ENCODE measurements around the gene SLC16A9.
A peak's percentile ranks its signal among the peaks of the same experiment; 100 is the strongest.

The SLC16A9 gene

DNA sequence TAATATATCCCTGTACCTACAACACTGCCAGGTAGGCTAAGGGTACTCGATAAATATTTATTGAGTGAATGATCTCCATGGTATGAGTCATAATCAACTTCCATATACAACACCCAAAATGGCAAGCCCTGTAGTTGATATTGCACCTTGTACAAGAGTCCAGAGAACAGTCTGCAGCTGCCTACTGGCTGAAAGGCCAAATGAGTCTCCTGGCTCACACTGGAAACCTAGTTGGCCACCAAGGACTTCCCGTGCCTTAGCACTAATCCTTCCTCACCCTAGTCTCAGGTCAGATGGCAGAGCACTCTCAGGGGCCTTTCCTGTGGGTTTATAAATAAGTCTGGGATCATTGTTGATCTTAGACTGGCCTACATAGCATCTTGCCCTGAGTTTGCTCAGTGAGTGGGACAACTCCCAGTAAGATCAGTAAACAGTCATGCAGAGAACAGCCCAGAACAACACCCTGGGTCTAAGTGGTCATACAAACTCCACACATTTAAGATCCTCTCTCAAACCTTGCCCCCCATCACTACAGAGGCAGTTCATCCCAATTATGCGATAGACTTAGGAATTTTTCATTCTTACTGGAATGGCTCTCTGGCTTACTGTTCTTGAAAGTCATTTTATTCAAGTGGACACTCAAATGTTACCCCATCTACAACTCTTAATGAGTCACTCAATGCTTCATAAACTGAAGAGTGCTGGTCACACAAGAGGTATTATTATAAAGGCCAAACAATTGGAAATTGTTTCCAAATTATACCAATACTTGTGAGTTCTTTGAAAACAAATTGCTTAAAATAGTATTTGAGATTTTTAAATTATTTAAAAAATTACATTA lies 14.7 kb upstream of the SLC16A9 start:
- DNase-seq = no peak
- in situ Hi-C loops (cut with HindIII; ENCODE audit: low pct_ligation_motif_present, low pct_unique_long_range_greater_than_20kb, low sequenced_read_pairs) = no loop called here

DNA sequence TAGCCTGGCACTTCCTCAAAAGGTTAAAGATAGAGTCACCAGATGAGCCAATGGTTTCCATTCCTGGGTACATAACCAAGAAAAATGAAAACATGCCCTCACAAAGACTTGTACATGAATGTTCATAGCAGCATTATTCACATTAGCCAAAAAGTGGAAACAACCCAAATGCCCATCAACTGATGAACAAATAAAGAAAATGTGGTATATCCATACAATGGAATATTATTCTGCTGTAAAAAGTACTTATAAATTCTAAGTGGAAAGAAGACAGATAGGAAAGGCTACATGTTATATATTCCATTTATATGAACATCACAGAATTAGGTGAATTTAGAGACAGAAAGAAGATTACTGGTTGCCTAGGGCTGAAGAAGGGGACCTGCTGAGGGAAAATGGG lies 10.7 kb upstream of the SLC16A9 start:
- no peak for DNase-seq
- in situ Hi-C loops (cut with HindIII; ENCODE audit: low pct_ligation_motif_present, low pct_unique_long_range_greater_than_20kb, low sequenced_read_pairs) = no loop called here

DNA sequence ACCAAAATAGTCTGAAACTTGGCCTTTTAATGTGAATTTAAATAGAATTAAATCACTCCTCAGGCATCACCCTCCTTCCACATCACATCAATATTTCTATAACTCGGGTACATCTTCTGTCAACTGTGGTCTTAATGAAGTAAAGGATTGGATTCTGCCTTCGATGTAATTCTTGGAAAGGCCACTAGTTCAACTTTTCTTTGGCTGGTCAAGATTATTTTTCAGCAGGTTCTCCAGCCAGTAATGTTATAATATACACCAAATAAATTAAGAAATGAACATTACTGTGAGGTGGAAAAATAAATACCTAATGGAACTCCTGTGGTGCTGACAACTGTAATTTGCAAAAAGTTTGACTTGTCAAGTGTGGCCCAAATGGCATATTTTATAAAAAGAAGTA lies 9.7 kb upstream of the SLC16A9 start:
- no peak for DNase-seq
- in situ Hi-C loops (cut with HindIII; ENCODE audit: low pct_ligation_motif_present, low pct_unique_long_range_greater_than_20kb, low sequenced_read_pairs) = no loop called here

DNA sequence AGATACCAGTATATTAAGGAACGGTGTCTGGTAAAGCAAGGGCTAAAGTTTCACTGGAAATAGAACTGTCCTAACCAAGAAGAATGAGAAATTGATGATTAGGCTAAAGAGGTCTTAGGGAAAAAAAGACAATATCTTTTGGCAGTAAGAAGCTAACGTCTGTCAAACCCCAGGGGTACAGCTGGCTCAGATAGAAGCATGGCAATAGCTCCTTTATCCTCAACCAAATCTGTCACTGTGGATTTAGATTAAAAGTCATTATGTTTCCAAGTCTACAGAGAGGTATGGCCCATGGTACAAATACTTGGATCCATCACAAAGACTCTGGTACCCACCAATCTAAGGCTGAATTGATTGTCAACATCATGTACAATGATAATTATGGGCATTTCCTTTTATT lies 8.6 kb upstream of the SLC16A9 start:
- no peak for DNase-seq
- in situ Hi-C loops (cut with HindIII; ENCODE audit: low pct_ligation_motif_present, low pct_unique_long_range_greater_than_20kb, low sequenced_read_pairs) = no loop called here

DNA sequence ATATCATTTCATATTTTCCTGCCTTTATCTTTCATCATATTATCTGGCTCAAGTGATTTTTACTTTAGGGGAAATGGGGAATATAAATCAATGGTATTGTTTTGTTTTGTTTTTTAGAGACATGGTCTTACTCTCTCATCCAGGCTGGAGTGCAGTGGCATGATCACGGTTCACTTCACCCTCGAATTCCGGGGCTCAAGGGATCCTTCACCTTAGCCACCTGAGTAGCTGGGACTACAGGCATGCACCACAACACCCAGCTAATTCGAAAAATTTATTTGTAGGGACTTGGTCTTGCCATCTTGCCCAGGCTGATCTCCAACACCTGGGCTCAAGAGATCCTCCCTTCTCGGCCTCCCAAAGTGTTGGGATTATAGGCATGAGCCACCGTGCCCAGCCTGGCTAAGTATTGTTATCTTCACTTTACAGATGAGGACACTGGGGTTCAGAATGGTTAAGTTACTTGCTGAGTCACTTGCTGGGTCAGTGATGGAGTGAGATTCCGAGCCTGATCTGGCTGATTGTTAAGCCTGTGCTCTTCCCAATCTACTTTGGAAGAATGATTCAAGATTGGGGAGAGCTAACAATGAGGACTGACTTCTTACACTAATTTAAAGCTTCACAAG lies 3.7 kb upstream of the SLC16A9 start:
- in situ Hi-C loops (cut with HindIII; ENCODE audit: low pct_ligation_motif_present, low pct_unique_long_range_greater_than_20kb, low sequenced_read_pairs) = no loop called here
- no peak for DNase-seq

DNA sequence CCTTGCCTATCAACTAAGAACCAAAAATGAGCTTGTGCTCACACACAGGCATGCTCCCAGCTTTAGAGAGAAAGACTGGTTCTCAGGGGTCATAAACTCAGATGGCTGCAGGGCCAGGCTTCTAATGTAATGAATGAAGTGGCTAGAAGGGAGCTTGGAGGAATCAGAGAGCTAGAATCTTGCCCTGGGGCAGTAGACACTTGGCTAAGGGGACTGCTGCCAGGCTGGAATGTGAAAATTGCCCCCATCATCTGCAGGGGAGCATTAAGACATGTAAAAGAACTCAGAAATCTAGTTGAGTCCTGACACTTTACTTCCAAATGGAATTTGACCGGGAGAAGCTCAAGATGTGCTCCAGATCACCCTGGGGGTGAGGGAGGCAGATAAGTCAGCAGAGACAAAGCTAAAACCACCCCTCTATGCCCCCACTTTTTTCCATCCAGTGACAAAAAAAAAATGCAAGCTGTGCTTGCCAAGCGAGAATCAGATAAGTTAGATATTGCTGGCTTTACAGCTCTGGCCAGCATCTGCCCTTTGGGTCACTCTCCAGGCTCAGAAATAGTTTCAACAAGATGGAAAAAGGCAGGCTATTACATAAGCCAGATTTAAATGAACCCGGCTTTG lies 2.3 kb upstream of the SLC16A9 start:
- no peak for DNase-seq
- in situ Hi-C loops (cut with HindIII; ENCODE audit: low pct_ligation_motif_present, low pct_unique_long_range_greater_than_20kb, low sequenced_read_pairs) = no loop called here

DNA sequence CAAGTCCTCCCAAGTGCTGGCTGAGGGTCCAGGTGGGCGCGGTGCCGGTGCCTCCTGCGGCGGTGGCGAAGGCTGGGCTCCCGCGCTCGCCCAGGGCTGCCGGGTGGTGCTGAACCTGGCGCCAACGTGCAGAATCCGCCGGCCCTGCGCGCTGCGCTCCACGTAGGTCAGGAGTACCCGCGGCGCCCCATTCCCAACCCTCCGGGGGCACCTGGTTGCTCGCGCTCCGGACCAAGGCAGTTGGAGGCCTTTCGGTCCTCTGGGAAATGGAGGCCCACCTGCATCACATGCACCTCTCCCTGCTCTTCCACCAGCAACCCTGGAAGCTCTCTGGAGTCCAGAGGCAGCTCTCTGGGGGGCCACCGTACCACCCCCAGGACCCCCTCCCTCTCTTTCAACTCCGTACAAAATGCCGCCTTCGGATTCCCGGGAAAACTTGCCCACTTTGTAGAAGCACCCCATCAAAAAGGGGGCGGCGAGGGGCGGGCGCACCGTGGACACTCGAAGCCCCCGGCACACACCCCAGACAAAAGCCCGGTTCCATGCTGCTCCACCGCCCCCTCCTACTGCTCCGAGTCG lies 745 bp downstream of the SLC16A9 start:
- peak; percentile 39 for DNase-seq
- in situ Hi-C loops (cut with HindIII; ENCODE audit: low pct_ligation_motif_present, low pct_unique_long_range_greater_than_20kb, low sequenced_read_pairs) = no loop called here

DNA sequence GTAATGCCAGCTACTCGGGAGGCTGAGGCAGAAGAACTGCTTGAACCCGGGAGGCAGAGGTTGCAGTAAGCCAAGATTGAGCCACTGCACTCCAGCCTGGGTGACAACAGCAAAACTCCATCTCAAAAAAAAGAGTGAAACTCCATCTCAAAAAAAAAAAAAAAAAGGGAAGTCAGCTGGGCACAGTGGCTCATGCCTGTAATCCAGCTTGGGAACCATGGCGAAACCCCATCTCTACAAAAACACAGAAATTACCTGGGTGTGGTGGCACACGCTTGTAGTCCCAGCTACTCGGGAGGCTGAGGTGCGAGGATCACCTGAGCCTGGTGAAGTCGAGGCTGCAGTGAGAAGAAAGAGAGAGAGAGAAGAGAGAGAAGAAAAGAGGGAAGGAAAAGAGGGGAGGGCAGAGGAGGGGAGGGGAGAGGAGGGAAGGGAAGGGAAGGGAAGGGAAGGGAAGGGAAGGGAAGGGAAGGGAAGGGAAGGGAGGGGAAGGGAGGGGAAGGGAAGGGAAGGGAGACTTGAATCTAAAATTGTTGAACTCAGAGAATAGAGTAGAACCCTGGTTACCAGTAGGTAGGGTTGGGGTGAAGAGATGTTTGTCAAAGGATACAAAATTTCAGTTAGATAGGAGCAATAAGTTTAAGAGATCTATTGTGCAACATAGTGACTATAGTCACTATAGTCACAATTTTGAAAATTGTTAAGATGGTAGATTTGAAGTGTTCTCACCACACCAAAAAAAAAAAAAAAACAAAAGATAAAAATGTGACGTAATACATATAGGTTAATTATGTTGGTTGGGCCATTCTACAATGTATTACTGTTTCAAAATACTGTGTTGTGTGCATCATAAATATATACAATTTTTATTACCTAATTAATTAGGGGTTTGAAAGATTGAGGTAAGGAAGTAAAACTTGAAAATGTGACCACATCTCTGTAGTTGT lies 2.5 kb downstream of the SLC16A9 start:
- in situ Hi-C loops (cut with HindIII; ENCODE audit: low pct_ligation_motif_present, low pct_unique_long_range_greater_than_20kb, low sequenced_read_pairs) = no loop called here
- no peak for DNase-seq

DNA sequence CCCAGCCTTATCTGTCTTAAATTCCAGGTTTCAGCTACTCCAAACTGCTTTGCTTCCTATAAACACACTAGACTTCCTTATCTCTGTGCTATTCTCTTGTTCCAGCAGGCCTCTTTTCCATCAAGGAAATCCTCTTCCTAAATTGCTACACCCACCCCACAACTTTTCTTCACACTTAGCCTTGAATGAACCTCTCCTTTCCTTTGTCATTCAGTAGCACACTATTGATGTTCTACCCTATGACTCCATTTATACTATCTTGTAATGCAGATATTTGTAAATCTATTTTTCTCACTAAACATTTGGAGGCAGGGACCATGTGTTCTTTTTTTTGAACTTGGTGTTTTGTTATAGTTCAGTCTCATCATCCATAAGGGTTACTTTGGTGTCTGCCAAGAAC lies 3.7 kb downstream of the SLC16A9 start:
- in situ Hi-C loops (cut with HindIII; ENCODE audit: low pct_ligation_motif_present, low pct_unique_long_range_greater_than_20kb, low sequenced_read_pairs) = no loop called here

DNA sequence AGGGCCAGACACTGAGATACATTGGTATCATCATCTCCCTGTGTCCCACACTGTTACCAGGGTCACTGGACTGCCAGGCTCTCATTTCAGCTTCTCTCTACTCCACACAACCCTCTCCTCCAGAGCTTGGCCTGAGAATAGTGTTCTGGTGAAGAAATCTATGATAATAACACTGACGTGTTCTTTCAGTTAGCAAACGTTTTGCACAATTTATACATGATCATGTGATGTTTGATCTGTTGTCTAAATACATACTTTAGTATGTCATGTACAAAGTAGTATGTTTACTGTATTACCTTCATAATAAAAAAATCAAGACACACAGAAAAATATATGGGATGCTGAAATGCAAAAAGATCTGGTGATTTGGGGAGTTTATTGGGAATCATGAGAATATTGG lies 5.0 kb downstream of the SLC16A9 start:
- no peak for DNase-seq
- in situ Hi-C loops (cut with HindIII; ENCODE audit: low pct_ligation_motif_present, low pct_unique_long_range_greater_than_20kb, low sequenced_read_pairs) = no loop called here

More for the DNA sequence above, 3.7 kb downstream of the SLC16A9 start:
- DNase-seq = no peak

DNA sequence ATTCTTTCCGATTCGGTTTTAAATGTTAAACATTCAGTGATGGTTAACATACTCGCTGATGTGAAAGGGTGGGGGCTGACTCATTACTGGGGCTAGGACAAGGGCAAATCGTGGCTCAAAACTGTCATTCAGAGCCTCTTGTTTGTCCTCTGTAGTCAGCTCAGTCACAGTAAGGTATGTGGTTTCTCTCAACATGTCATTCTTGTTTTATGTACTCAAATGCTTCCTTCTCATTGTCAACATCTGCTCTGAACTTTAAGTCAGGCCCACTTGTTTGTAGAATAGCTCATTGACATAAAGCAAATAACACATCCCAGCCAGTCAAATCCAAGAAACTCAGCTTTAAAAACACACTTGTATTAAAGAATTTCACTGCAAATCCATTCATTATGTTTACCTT lies 7.3 kb downstream of the SLC16A9 start:
- in situ Hi-C loops (cut with HindIII; ENCODE audit: low pct_ligation_motif_present, low pct_unique_long_range_greater_than_20kb, low sequenced_read_pairs) = no loop called here
- no peak for DNase-seq

DNA sequence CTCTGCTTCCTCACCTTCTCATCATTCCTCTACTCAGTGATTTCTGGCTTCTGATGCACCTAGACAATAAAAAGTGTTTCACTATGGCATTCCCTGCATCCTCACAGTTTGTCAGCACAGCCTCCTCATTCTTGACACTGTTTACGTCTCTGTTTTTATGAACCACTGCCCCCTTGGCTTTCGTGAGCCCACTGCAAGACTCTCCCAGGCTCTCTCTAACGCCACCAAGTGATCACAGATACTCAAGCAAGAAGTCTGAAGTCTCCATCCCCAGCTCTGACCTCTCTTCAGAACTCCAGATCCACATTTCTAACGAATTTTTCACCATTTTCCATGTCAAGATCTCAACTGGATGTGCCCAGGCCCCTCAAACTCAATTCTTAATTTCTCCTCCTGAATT lies 8.9 kb downstream of the SLC16A9 start:
- DNase-seq = no peak
- in situ Hi-C loops (cut with HindIII; ENCODE audit: low pct_ligation_motif_present, low pct_unique_long_range_greater_than_20kb, low sequenced_read_pairs) = no loop called here

DNA sequence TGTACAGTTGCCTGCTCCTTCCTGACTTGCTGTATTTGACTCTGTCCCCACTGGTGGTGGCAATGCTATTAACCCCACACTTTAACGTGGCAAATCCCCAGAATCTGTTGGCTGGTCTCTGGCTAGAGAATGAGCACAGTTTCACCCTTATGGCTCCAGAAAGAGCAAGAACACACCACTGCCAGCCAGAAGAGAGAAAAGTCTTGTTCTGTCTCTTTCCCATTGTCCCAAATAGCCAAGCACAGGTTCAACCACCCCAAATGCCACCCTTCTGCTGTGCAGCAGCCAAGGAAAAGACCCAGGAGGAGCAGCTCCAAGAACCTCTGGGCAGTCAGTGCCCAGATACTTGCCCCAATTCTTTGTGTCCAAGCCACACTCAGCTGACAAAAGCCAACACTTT lies 11.3 kb downstream of the SLC16A9 start:
- no peak for DNase-seq
- in situ Hi-C loops (cut with HindIII; ENCODE audit: low pct_ligation_motif_present, low pct_unique_long_range_greater_than_20kb, low sequenced_read_pairs) = no loop called here

DNA sequence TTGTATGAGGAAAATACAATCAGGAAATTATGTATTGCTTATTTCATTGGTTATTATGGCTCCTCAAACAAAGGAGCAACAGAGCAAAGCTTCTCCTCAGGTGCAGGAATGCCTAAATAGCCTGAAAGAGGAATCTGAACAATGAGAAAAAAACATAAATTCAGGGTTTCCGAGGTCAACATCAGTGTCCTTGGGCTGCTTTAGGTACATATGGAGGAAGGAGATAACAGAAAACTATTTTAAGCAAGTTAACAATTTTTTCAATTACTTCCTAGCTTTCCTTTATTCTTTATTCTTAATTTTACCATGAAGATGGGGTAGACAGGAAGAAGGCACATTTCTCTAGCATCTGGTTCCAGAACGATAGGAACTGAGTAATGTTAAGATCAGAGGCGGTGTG lies 14.0 kb downstream of the SLC16A9 start:
- in situ Hi-C loops (cut with HindIII; ENCODE audit: low pct_ligation_motif_present, low pct_unique_long_range_greater_than_20kb, low sequenced_read_pairs) = no loop called here

DNA sequence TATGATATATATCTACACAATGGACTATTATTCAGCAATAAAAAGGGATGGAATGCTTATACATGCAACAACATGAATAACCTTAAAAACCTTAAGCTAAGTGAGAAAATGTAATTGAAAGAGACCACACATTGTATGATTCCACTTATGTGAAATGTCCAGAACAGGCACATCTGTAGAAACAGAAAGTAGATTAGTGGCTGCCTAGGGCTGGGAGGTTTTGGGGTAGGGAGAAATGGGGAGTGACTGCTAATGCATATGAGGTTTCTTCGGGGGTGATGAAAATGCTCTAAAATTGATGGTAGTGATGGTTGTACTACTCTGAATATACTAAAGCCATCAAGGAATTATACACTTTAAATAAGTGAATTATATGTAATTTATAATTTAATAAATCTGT lies 14.7 kb downstream of the SLC16A9 start:
- in situ Hi-C loops (cut with HindIII; ENCODE audit: low pct_ligation_motif_present, low pct_unique_long_range_greater_than_20kb, low sequenced_read_pairs) = no loop called here
- DNase-seq = no peak

More for the DNA sequence above, 14.0 kb downstream of the SLC16A9 start:
- no peak for DNase-seq

DNA sequence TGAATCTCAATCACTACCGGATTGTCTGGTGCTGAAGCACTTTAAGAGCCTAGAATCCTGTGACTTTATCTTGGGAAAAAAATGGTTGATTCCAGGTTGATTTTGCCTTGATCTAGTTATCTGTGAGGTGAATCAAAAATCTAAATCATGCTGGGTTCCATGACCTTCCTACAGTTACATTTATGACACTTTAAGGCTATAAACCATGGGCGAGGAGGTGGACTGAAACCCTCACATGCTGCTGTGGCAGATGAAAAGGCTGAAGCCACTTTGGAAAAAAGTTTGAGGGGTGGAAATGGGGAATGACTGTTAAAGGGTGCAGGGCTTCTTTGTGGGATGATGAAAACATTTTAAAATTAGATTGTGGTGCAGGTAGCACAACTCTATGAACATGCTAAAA lies 17.5 kb downstream of the SLC16A9 start:
- no peak for DNase-seq
- in situ Hi-C loops (cut with HindIII; ENCODE audit: low pct_ligation_motif_present, low pct_unique_long_range_greater_than_20kb, low sequenced_read_pairs) = no loop called here

DNA sequence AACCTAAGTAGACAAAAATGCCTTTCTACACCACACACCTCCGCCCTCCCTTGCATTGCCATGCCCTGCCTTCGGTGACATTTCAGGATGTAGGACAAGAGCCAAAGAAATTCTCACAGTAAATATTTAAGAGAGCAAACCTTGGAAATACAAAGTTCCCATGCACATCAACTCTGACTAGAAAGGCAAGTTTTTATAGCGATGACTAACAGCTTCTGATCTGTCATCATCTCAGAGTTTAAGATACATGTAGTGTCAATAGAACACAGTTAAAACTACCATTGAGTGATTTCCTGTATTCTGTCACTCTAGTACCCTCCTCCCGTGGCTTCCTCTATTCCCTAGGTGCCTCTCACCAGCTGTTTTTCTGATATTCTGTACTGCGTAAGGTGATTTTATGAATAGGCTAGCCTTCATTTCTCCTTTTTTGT lies 20.7 kb downstream of the SLC16A9 start:
- no peak for DNase-seq
- in situ Hi-C loops (cut with HindIII; ENCODE audit: low pct_ligation_motif_present, low pct_unique_long_range_greater_than_20kb, low sequenced_read_pairs) = no loop called here

DNA sequence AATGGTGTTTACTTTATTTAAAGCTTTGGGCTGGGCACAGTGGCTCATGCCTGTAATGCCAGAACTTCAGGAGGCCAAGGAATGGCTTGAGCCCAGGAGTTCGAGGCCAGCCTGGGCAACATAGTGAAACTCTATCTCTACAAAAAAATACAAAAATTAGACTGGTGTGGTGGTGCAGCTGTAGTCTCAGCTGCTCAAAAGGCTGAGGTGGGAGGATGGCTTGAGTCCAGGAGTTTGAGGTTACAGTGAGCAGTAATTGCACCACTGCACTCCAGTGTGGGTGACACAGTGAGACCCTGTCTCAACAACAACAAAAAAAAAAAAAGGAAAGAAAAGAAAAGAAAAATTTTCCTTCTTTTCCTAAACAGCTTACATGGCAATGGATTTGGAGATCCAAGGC lies 22.0 kb downstream of the SLC16A9 start:
- in situ Hi-C loops (cut with HindIII; ENCODE audit: low pct_ligation_motif_present, low pct_unique_long_range_greater_than_20kb, low sequenced_read_pairs) = no loop called here
- no peak for DNase-seq

All from ACHN (cell line).